Fibroblast of peridontal ligament (primary cell): ENCODE data around the gene NUTF2.
"Not testable (repeated sequence)": the region's sequence is repeated elsewhere in the genome, so short reads cannot be mapped to it uniquely, and the experiment has no call there.

Source experiments
- DNase-seq: peaks from one replicate; pipeline ENCODE4 v3.0.0-alpha.2; 2010; ENCODE audit errors: extremely low read depth

Gene NUTF2

DNA sequence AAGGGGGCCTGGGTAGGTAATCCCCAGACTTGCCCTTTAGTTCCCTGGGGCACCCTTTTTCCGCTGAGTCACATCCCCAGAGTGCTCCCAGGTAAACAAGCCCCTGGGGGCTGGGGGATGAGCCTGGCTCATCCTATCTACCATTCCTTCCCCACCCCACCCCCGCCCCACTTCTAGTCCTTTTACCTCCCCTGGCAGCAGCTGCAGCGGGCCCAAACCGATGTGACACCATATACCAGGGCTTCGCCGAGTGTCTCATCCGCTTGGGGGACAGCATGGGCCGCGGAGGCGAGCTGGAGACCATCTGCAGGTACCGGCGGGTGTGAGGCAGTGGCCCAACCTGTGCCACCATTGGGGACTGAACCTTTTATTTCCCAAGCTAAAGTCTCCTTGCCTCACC is 38.8 kb downstream of the NUTF2 start:
- no peak for DNase-seq

GRCh38 chr16:67885976-67886375 is 39.2 kb downstream of the NUTF2 start:
- no peak for DNase-seq

GRCh38 chr16:67886387-67886786 is 39.7 kb downstream of the NUTF2 start:
- DNase-seq = no peak

DNA sequence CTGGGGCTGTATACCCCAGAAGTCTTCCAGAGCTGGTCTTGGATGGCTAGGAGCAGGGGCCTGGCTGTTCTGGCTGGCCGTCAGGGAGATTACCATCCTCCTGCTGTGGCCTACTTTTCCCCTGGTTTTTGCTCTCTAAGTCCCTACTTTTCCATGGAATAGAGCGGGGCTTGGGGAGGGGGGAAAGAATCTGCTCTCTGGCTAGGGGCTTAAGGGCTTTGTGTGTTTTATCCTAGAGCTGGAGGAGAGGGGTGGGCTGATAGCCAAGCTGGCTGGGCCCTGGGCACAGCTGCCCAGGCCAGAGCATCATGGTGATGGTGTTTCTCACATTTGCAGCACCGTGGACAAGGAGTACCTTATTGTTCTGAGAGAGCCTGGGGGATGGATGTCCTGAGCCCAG is 41.6 kb downstream of the NUTF2 start:
- DNase-seq = no peak

- no peak for DNase-seq
These were observed 45.6 kb downstream of the NUTF2 start for GRCh38 chr16:67892375-67892774.

DNA sequence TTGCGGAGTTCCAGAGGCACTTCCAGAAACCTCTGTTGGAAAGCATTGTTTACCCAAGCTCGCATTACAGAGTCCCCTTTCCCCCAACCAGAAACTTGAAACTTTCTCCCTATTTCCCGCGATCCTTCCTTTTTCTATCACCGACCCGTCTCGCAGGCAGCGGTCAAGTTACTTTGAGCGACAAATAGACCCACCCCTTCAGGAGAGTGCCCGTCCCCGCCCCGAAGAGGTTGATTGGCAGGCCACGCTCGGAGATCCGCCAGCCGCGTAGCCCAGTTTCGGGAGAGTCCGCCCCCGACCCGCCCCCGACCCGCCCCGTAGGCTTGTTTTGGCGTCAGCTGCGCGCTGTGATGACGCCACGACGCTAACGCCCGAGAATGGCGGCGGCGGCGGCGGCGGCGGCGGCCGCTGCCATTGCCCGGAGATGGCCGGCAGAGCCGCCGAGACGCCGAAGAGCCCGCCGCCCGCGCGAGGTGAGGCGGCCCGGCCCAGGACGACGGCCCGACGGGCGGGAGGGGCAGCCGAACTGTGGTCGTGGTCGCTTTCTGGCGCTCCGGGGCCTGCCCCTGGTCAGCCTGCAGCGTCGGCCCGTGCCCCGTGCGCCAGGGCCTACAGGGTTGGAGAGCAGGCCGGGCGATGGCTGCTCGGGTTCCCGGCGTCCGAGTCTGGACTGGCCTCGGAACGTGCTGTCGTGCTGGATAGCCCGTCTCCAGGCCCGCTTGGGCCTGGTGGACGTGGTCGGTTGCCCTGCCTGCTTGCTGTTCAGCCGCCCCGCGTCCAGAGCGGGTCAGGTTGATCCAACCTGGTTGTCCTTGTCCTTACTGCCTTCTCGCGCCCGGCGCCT is 46.4 kb downstream of the NUTF2 start, which contains the start of gene PSKH1:
PSKH1 (plus strand) TSS at position 356 of the 844 bp plus-strand sequence. CDS start 15,496 bp downstream, outside the sequence.
- DNase-seq = peak; percentile 89

DNA sequence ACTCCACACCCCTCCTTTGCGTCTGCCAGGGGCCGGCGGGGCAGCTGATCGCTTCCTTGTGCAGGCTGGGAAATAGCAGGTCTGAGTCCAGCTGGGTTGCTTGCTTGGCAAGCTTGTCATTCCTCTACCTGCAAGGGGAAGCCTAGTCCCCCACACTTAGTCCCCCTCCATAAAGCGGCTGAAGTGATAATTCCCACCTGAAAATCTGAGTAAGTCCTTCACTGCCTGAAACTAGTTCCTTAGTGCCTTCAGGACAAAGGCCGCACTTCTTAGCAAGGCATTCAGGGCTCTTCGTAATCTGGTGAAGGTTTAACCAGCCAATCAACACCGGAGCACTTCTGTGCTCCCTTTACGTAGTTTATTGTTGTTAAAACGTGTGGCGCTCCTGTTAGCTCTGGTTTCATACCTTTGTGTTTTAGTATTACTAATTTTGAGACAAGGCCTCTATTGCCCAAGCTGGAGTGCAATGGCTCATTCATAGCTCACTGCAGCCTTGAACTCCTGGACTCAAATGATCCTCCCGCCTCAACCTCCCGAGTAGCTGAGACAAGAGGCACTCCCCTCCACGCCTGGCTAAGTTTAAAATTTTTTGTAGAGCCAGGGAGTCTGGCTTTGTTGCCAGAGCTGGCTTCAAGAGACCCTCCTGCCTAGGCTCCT is 47.1 kb downstream of the NUTF2 start:
- peak; percentile 19 for DNase-seq

- DNase-seq = peak; percentile 69
These were observed 50.5 kb downstream of the NUTF2 start for GRCh38 chr16:67897231-67897630.

DNA sequence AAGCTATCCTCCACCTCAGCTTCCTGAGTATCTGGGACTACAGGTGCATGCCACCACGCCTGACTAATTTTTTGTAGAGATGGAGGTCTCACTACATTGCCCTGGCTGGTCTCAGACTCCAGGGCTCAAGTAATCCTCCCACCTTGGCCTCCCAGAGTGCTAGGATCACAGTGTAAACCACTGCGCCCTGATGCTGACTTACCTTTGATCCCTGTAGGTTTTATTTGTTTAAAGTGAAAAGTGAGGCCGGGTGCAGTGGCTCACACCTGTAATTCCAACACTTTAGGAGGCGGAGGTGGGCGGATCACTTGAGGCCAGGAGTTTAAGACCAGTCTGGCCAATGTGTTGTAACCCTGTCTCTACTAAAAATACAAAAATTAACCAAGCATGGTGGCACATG is 55.0 kb downstream of the NUTF2 start:
- DNase-seq = no peak

- no peak for DNase-seq
These were observed 56.1 kb downstream of the NUTF2 start for GRCh38 chr16:67902831-67903230.

- no peak for DNase-seq
These were observed 60.9 kb downstream of the NUTF2 start for GRCh38 chr16:67907397-67908180.

GRCh38 chr16:67909056-67909742 is 62.5 kb downstream of the NUTF2 start:
- DNase-seq = no peak

DNA sequence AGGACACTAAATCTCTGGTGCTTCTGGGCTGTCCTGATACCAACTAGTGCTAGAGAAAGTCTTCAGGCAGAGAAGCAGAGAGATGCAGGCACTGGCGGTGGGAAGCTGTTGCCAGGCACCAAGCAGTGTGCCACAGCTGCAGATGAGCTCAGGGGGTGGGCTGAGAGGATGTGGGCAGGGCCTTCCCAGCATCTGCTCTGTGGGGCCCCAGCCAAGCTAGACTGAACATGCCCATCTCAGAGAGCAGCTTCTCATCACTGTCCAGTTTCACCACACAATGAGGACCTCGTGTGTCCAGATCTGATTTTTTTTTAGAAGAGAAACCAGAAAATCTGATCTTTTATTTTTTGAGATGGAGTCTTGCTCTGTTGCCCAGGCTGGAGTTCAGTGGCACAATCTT is 63.4 kb downstream of the NUTF2 start:
- DNase-seq = peak; percentile 85

- no peak for DNase-seq
These were observed 68.2 kb downstream of the NUTF2 start for GRCh38 chr16:67914758-67915495.

GRCh38 chr16:67915496-67915769 is 68.7 kb downstream of the NUTF2 start:
- DNase-seq = not testable (repeated sequence)

GRCh38 chr16:67915831-67916723 is 69.3 kb downstream of the NUTF2 start:
- no peak for DNase-seq

GRCh38 chr16:67917140-67917851 is 70.6 kb downstream of the NUTF2 start:
- DNase-seq = peak; percentile 50

DNA sequence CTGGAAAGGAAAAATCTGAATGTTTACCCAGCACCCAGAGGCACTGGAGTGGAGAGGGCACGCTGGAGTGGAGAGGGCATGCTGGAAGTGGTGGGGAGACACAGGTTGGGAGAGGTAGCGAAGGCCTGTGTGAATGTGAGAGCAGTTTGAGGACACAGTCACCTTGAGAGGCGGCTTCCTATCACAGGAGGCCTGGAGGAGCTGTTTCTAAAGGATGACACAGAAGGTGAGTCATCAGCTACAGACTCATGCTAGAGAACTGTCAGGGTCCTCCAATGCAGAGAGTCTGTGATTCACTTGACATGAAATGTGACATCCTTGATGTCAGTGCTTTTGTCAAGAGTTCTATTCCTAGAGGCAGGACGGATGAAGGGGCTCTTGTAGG is 71.1 kb downstream of the NUTF2 start:
- peak; percentile 54 for DNase-seq

GRCh38 chr16:67919622-67920221 is 73.0 kb downstream of the NUTF2 start:
- DNase-seq = no peak
